ENCODE results near the gene NCKAP5. TPM values are rescaled to one million over a fixed set of nuclear protein-coding genes. Genes with fewer than 3 reads are reported as not detected.

NCKAP5 gene
- total RNA-seq, 4 donors from 2014 or later = 2.7 to 11.7 (median 5.6) TPM

DNA sequence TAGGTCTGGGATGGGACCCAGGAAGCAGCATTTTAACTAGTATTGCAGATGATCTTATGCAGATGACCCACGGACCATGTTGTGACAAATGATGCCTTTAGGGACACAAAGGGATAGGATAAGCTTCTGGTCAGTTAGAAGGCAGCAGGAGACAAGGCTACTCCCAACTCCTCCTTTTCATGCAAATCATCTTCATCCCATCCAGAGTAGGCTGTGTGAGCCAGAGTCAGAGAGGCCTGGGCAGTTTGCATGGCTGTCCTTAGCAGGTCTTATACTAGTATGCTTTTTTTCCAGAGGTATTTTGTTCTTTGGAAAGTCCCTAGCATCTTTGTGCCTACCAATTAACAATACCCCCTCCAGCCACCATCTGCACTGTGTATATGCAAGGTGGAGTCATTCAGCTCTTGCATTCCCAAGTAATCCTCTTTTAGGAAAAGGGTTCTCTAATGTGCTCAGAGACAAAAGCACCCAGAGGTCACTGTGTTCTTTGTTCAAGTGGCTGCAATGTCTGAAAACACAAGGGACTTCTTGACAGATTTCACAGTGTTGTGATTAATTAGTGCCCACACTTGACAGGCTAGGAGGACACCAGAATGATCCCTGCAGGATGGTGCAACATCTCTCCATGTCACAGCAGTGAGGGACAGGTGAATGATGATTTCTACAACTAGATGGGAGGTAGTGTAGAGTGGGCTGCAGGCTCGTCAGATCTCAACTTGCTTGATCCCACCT lies 225.8 kb downstream of the NCKAP5 start:
- 81 to 91% methylated on average over 2 of the region's 2 CpGs for WGBS, 2 donors
- no peaks in the 10 kb centered on the region for H3K27me3 ChIP-seq
- no peak overlapping the region for H3K4me3 ChIP-seq
- no peaks in the 10 kb centered on the region for H3K4me1 ChIP-seq
- H3K36me3 ChIP-seq = no peaks in the 10 kb centered on the region
- no peaks in the 10 kb centered on the region for H3K9me3 ChIP-seq
- no peak for TF ChIP-seq POLR2A (IDR thresholded peaks at IDR 0.05)
- no peak for TF ChIP-seq EP300 (IDR thresholded peaks at IDR 0.05)
- TF ChIP-seq, protein P1, sequence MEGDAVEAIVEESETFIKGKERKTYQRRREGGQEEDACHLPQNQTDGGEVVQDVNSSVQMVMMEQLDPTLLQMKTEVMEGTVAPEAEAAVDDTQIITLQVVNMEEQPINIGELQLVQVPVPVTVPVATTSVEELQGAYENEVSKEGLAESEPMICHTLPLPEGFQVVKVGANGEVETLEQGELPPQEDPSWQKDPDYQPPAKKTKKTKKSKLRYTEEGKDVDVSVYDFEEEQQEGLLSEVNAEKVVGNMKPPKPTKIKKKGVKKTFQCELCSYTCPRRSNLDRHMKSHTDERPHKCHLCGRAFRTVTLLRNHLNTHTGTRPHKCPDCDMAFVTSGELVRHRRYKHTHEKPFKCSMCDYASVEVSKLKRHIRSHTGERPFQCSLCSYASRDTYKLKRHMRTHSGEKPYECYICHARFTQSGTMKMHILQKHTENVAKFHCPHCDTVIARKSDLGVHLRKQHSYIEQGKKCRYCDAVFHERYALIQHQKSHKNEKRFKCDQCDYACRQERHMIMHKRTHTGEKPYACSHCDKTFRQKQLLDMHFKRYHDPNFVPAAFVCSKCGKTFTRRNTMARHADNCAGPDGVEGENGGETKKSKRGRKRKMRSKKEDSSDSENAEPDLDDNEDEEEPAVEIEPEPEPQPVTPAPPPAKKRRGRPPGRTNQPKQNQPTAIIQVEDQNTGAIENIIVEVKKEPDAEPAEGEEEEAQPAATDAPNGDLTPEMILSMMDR (IDR thresholded peaks at IDR 0.05) = no peak
- no peak overlapping the region for H3K27ac ChIP-seq
- DNase-seq (ENCODE audit: low spot score in 2 of 2) = no peak

DNA sequence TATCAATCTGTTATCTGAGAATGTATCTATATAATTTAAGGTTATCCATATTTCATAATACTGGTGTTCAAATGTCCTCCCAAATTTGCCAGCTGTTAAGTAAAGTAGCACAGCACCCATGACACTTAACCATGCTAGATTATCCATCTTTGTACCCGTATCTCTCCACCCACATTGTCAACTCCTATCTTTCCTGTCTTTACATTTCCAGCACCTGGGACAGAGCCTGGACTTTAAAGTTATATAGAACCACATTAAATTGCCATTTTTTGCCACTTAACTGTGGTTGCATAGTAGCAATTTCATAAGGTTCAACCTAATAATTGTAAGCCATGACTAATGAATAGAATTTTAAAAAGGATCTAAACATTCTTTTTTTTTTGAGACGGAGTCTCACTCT lies 226.7 kb downstream of the NCKAP5 start:
- Histone ChIP-seq H3K27me3 (no peaks in the 10 kb centered on the region), H3K4me3 (no peak overlapping the region), H3K9me3 (no peaks in the 10 kb centered on the region), H3K36me3 (no peaks in the 10 kb centered on the region), H3K4me1 (no peaks in the 10 kb centered on the region), H3K27ac (no peak overlapping the region)
- WGBS, 2 donors = 81 to 82% methylated on average over 2 of the region's 2 CpGs
- no peak for DNase-seq (ENCODE audit: low spot score in 2 of 2)
- TF ChIP-seq, protein P1 (IDR thresholded peaks at IDR 0.05) = no peak
- TF ChIP-seq POLR2A (IDR thresholded peaks at IDR 0.05) = no peak
- no peak for TF ChIP-seq EP300 (IDR thresholded peaks at IDR 0.05)

DNA sequence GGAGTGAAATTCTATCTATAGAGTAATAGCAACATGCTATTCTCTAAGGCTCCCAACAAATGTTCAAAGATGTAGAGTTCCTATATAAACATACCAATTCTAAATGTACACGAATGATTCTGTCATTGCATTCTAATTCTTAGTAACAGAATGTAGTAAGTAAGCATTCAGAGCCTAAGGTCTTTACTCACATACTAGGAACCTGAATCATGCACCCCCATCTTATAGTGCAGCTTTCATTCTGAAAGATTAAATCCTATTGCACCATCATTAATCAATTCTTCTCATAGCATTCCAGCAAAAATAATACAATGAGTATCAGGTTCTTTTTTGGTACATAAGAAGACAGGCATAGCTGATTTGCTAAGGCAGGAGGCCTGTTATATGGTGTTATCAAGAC lies 230.0 kb downstream of the NCKAP5 start:
- Histone ChIP-seq H3K36me3 (no peaks in the 10 kb centered on the region), H3K27me3 (no peaks in the 10 kb centered on the region), H3K27ac (no peak overlapping the region), H3K4me1 (no peaks in the 10 kb centered on the region), H3K4me3 (no peak overlapping the region), H3K9me3 (no peaks in the 10 kb centered on the region)
- TF ChIP-seq, protein P1 (IDR thresholded peaks at IDR 0.05) = no peak
- TF ChIP-seq EP300 (IDR thresholded peaks at IDR 0.05) (no peak), POLR2A (IDR thresholded peaks at IDR 0.05) (no peak)
- WGBS, 2 donors = 69 to 76% methylated on average over 1 of the region's 1 CpG
- DNase-seq (ENCODE audit: low spot score in 2 of 2) = no peak

DNA sequence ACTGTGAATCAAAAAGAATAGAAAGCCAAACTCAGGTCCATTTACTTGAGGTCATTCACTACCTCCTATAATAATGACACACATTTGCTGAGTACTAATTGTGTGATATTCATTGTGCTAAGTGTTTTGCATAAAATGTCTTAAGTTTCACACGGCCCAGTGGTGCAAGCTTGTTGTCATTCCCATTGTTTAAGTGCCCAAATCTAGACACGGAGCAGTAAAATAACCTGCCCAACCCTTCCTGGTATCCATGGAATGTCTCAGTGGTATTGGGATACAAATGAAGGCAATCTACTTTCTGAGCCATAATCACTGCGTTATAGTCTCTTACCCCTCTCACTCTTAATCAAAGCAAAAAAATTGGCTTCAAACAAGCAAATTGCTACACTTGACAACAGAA lies 233.3 kb downstream of the NCKAP5 start:
- no peaks in the 10 kb centered on the region for H3K36me3 ChIP-seq
- DNase-seq (ENCODE audit: low spot score in 2 of 2) = no peak
- WGBS, 2 donors = 52 to 57% methylated on average over 3 of the region's 3 CpGs
- H3K4me3 ChIP-seq = no peak overlapping the region
- no peaks in the 10 kb centered on the region for H3K9me3 ChIP-seq
- H3K4me1 ChIP-seq = no peaks in the 10 kb centered on the region
- no peaks in the 10 kb centered on the region for H3K27me3 ChIP-seq
- TF ChIP-seq POLR2A (IDR thresholded peaks at IDR 0.05) = no peak
- TF ChIP-seq, protein P1 (IDR thresholded peaks at IDR 0.05) = no peak
- no peak for TF ChIP-seq EP300 (IDR thresholded peaks at IDR 0.05)
- no peak overlapping the region for H3K27ac ChIP-seq

DNA sequence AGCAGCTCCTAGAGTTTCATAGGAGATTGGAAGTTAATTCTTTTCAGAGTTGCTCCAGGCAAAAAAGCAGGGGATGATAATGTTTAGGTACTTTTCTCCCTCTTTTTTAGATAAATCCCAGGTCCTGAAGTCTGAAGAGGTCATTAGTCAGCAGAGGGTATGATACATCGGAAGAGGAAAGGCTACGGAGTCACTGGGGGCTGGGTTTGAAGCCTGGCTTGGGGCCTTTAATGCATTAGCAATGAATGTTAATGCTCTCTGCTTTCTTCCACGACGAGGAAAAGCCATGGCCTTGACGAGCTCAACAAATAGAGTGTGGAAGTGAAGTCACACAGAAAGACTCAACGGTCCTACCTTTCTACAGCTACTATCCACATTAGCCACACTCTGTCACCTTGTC lies 235.1 kb downstream of the NCKAP5 start:
- no peak for DNase-seq (ENCODE audit: low spot score in 2 of 2)
- WGBS, 2 donors = 74 to 75% methylated on average over 6 of the region's 6 CpGs
- TF ChIP-seq, protein P1 (IDR thresholded peaks at IDR 0.05) = no peak
- TF ChIP-seq POLR2A (IDR thresholded peaks at IDR 0.05) = no peak

More for the DNA sequence above, 235.1 kb downstream of the NCKAP5 start:
- Histone ChIP-seq H3K4me1 (no peaks in the 10 kb centered on the region), H3K27ac (no peak overlapping the region), H3K27me3 (no peaks in the 10 kb centered on the region), H3K9me3 (no peaks in the 10 kb centered on the region), H3K36me3 (no peaks in the 10 kb centered on the region), H3K4me3 (no peak overlapping the region)
